ENCODE data around the gene SLC2A9. TPM values are rescaled to one million over a fixed set of nuclear protein-coding genes. Genes with fewer than 3 reads are reported as not detected.

SLC2A9 gene
- polyA plus RNA-seq, 1 donor from 2014 or later, result not detected

- Histone ChIP-seq H3K27ac (ENCODE audit: low read length) (peak overlapping the region; percentile 82), H3K9me3 (ENCODE audit: low read length) (no peaks in the 10 kb centered on the region), H3K27me3 (ENCODE audit: insufficient read depth, low read depth, low read length) (no peaks in the 10 kb centered on the region), H4K20me1 (ENCODE audit: insufficient read depth) (no peaks in the 10 kb centered on the region), H2AFZ (ENCODE audit: low read depth, low read length) (no peak overlapping the region), H3K4me2 (ENCODE audit: low read length) (no peak overlapping the region), H3K9ac (ENCODE audit: low read length) (no peak overlapping the region), H3K9me2 (ENCODE audit: insufficient read depth, low read length) (no peaks in the 10 kb centered on the region), H3K4me3 (ENCODE audit: low read length) (no peak overlapping the region), H3K79me2 (replicated peaks; ENCODE audit: insufficient read depth, low read length) (no peaks in the 10 kb centered on the region), H3K36me3 (ENCODE audit: insufficient read depth, low read length) (no peaks in the 10 kb centered on the region), H3F3A (ENCODE audit: insufficient read depth, low read length, poor library complexity, severe bottlenecking) (no peaks in the 10 kb centered on the region)
- TF ChIP-seq POLR2AphosphoS5 (IDR thresholded peaks at IDR 0.05) (no peak), EP300 (conservative IDR thresholded peaks at IDR 0.05; ENCODE audit: poor library complexity, severe bottlenecking) (no peak), TAF1 (IDR thresholded peaks at IDR 0.05; ENCODE audit: low read depth) (no peak), RAD21 (conservative IDR thresholded peaks at IDR 0.05) (no peak), CTCF (IDR thresholded peaks at IDR 0.05; ENCODE audit: poor library complexity, severe bottlenecking) (no peak), SMC3 (conservative IDR thresholded peaks at IDR 0.05; ENCODE audit: poor library complexity) (no peak), MXI1 (conservative IDR thresholded peaks at IDR 0.05; ENCODE audit: poor library complexity, severe bottlenecking) (no peak), EZH2 (IDR thresholded peaks at IDR 0.05; ENCODE audit: borderline replicate concordance, insufficient read depth, low read length, poor library complexity, severe bottlenecking) (no peak)
- TF ChIP-seq, protein P1, sequence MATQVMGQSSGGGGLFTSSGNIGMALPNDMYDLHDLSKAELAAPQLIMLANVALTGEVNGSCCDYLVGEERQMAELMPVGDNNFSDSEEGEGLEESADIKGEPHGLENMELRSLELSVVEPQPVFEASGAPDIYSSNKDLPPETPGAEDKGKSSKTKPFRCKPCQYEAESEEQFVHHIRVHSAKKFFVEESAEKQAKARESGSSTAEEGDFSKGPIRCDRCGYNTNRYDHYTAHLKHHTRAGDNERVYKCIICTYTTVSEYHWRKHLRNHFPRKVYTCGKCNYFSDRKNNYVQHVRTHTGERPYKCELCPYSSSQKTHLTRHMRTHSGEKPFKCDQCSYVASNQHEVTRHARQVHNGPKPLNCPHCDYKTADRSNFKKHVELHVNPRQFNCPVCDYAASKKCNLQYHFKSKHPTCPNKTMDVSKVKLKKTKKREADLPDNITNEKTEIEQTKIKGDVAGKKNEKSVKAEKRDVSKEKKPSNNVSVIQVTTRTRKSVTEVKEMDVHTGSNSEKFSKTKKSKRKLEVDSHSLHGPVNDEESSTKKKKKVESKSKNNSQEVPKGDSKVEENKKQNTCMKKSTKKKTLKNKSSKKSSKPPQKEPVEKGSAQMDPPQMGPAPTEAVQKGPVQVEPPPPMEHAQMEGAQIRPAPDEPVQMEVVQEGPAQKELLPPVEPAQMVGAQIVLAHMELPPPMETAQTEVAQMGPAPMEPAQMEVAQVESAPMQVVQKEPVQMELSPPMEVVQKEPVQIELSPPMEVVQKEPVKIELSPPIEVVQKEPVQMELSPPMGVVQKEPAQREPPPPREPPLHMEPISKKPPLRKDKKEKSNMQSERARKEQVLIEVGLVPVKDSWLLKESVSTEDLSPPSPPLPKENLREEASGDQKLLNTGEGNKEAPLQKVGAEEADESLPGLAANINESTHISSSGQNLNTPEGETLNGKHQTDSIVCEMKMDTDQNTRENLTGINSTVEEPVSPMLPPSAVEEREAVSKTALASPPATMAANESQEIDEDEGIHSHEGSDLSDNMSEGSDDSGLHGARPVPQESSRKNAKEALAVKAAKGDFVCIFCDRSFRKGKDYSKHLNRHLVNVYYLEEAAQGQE (IDR thresholded peaks at IDR 0.05; ENCODE audit: borderline replicate concordance), result no peak
These were observed 94.7 kb downstream of the SLC2A9 start for GRCh38 chr4:9926586-9926985.

GRCh38 chr4:9925750-9926439, 95.4 kb downstream of the SLC2A9 start:
- Histone ChIP-seq H3K4me2 (ENCODE audit: low read length) (peak overlapping the region; percentile 40), H3K27ac (ENCODE audit: low read length) (peak overlapping the region; percentile 82), H4K20me1 (ENCODE audit: insufficient read depth) (no peaks in the 10 kb centered on the region), H3K36me3 (ENCODE audit: insufficient read depth, low read length) (no peaks in the 10 kb centered on the region), H3K9me2 (ENCODE audit: insufficient read depth, low read length) (no peaks in the 10 kb centered on the region), H3K27me3 (ENCODE audit: insufficient read depth, low read depth, low read length) (no peaks in the 10 kb centered on the region), H3F3A (ENCODE audit: insufficient read depth, low read length, poor library complexity, severe bottlenecking) (no peaks in the 10 kb centered on the region), H2AFZ (ENCODE audit: low read depth, low read length) (no peak overlapping the region), H3K79me2 (replicated peaks; ENCODE audit: insufficient read depth, low read length) (no peaks in the 10 kb centered on the region), H3K4me3 (ENCODE audit: low read length) (peak overlapping the region; percentile 23), H3K9me3 (ENCODE audit: low read length) (no peaks in the 10 kb centered on the region), H3K9ac (ENCODE audit: low read length) (no peak overlapping the region)
- TF ChIP-seq POLR2AphosphoS5 (IDR thresholded peaks at IDR 0.05), result peak; percentile 88
- TF ChIP-seq, protein P1 (IDR thresholded peaks at IDR 0.05; ENCODE audit: borderline replicate concordance), result peak; percentile 79
- TF ChIP-seq RAD21 (conservative IDR thresholded peaks at IDR 0.05), result peak; percentile 38
- TF ChIP-seq CTCF (IDR thresholded peaks at IDR 0.05; ENCODE audit: poor library complexity, severe bottlenecking), result no peak
- peak; percentile 95 for TF ChIP-seq EP300 (conservative IDR thresholded peaks at IDR 0.05; ENCODE audit: poor library complexity, severe bottlenecking)
- TF ChIP-seq MXI1 (conservative IDR thresholded peaks at IDR 0.05; ENCODE audit: poor library complexity, severe bottlenecking), result no peak
